ENCODE measurements around the gene CABLES2. TPM values are rescaled to one million over a fixed set of nuclear protein-coding genes. Genes with fewer than 3 reads are reported as not detected.

CABLES2 gene
- total RNA-seq, 1 experiment from 2014 or later = 12.4 TPM

GRCh38 chr20:62439218-62439617 lies 32.1 kb upstream of the CABLES2 start:
- BruUV-seq (replicated peaks) = no TSS peak
- intact Hi-C loops (cut with micrococcal nuclease) = no loop called here

GRCh38 chr20:62437927-62438326 lies 30.8 kb upstream of the CABLES2 start:
- H4K20me1 ChIP-seq (ENCODE audit: low read length) = no peaks in the 10 kb centered on the region
- BruUV-seq (replicated peaks) = no TSS peak
- H2AFZ ChIP-seq (ENCODE audit: low read length) = no peak overlapping the region
- no peak overlapping the region for H3K4me2 ChIP-seq (ENCODE audit: low read length)
- no peak overlapping the region for H3K4me3 ChIP-seq (ENCODE audit: low read length)
- no peaks in the 10 kb centered on the region for H3F3A ChIP-seq (ENCODE audit: low read length, unreplicated experiment)
- H3K9ac ChIP-seq (ENCODE audit: low read length) = no peak overlapping the region
- ChIA-PET POLR2A (ENCODE audit: unreplicated experiment) (no interaction called here), CTCF (no interaction called here)
- no peaks in the 10 kb centered on the region for H3K4me1 ChIP-seq (ENCODE audit: insufficient read depth, low read length)
- no peaks in the 10 kb centered on the region for H3K36me3 ChIP-seq (ENCODE audit: low read depth, low read length)
- no peaks in the 10 kb centered on the region for H3K79me2 ChIP-seq (ENCODE audit: low read length)
- peaks cover 12% of the 10 kb centered on the region; the same call in 1 of the 2 replicates for H3K27me3 ChIP-seq (ENCODE audit: low read length)
- no peak overlapping the region for H3K27ac ChIP-seq (ENCODE audit: low read length)
- TF ChIP-seq EZH2 (IDR thresholded peaks at IDR 0.05; ENCODE audit: low read length, unreplicated experiment) (no peak), CTCF (conservative IDR thresholded peaks at IDR 0.05; ENCODE audit: low read depth, low read length) (no peak), EZH2phosphoT487 (IDR thresholded peaks at IDR 0.05; ENCODE audit: borderline replicate concordance, low read length) (no peak)
- intact Hi-C loops (cut with micrococcal nuclease) = no loop called here
- H3K9me2 ChIP-seq (replicated peaks; ENCODE audit: low read length) = no peaks in the 10 kb centered on the region
- DNase-seq (no peak), ATAC-seq (no peak)
- H3K9me3 ChIP-seq (ENCODE audit: low read length) = no peaks in the 10 kb centered on the region

More at GRCh38 chr20:62439218-62439617, 32.1 kb upstream of the CABLES2 start:
- TF ChIP-seq EZH2 (IDR thresholded peaks at IDR 0.05; ENCODE audit: low read length, unreplicated experiment) (no peak), EZH2phosphoT487 (IDR thresholded peaks at IDR 0.05; ENCODE audit: borderline replicate concordance, low read length) (no peak), CTCF (conservative IDR thresholded peaks at IDR 0.05; ENCODE audit: low read depth, low read length) (no peak)
- Histone ChIP-seq H3K79me2 (ENCODE audit: low read length) (no peaks in the 10 kb centered on the region), H3K27me3 (ENCODE audit: low read length) (peaks cover 12% of the 10 kb centered on the region; the same call in 1 of the 2 replicates), H3K9me3 (ENCODE audit: low read length) (no peaks in the 10 kb centered on the region), H3K4me2 (ENCODE audit: low read length) (no peak overlapping the region), H3K9ac (ENCODE audit: low read length) (no peak overlapping the region), H4K20me1 (ENCODE audit: low read length) (no peaks in the 10 kb centered on the region), H3K4me1 (ENCODE audit: insufficient read depth, low read length) (no peaks in the 10 kb centered on the region), H3K4me3 (ENCODE audit: low read length) (no peak overlapping the region), H3F3A (ENCODE audit: low read length, unreplicated experiment) (no peaks in the 10 kb centered on the region), H3K9me2 (replicated peaks; ENCODE audit: low read length) (no peaks in the 10 kb centered on the region), H2AFZ (ENCODE audit: low read length) (no peak overlapping the region), H3K27ac (ENCODE audit: low read length) (no peak overlapping the region), H3K36me3 (ENCODE audit: low read depth, low read length) (no peaks in the 10 kb centered on the region)
- DNase-seq (no peak), ATAC-seq (no peak)
- ChIA-PET CTCF (no interaction called here), POLR2A (ENCODE audit: unreplicated experiment) (no interaction called here)

- H3K27ac ChIP-seq (ENCODE audit: low read length) = no peak overlapping the region
- no peaks in the 10 kb centered on the region for H3K9me2 ChIP-seq (replicated peaks; ENCODE audit: low read length)
- H3K27me3 ChIP-seq (ENCODE audit: low read length) = peaks cover 12% of the 10 kb centered on the region; the same call in 1 of the 2 replicates
- no peaks in the 10 kb centered on the region for H3K4me1 ChIP-seq (ENCODE audit: insufficient read depth, low read length)
- BruUV-seq (replicated peaks) = no TSS peak
- no peak overlapping the region for H3K4me2 ChIP-seq (ENCODE audit: low read length)
- H3K9me3 ChIP-seq (ENCODE audit: low read length) = no peaks in the 10 kb centered on the region
- intact Hi-C loops (cut with micrococcal nuclease) = no loop called here
- DNase-seq (no peak), ATAC-seq (no peak)
- ChIA-PET CTCF (no interaction called here), POLR2A (ENCODE audit: unreplicated experiment) (no interaction called here)
- H4K20me1 ChIP-seq (ENCODE audit: low read length) = no peaks in the 10 kb centered on the region
- no peak overlapping the region for H3K9ac ChIP-seq (ENCODE audit: low read length)
- H2AFZ ChIP-seq (ENCODE audit: low read length) = no peak overlapping the region
- H3K36me3 ChIP-seq (ENCODE audit: low read depth, low read length) = no peaks in the 10 kb centered on the region
- no peaks in the 10 kb centered on the region for H3K79me2 ChIP-seq (ENCODE audit: low read length)
- no peaks in the 10 kb centered on the region for H3F3A ChIP-seq (ENCODE audit: low read length, unreplicated experiment)
- H3K4me3 ChIP-seq (ENCODE audit: low read length) = no peak overlapping the region
- TF ChIP-seq EZH2phosphoT487 (IDR thresholded peaks at IDR 0.05; ENCODE audit: borderline replicate concordance, low read length) = no peak
- TF ChIP-seq CTCF (conservative IDR thresholded peaks at IDR 0.05; ENCODE audit: low read depth, low read length) = no peak
- TF ChIP-seq EZH2 (IDR thresholded peaks at IDR 0.05; ENCODE audit: low read length, unreplicated experiment) = no peak
Observed at GRCh38 chr20:62437496-62437895, 30.4 kb upstream of the CABLES2 start.

Measured in PC-3 (cell line).